Measurements from ENCODE around the gene ANKRD34A. TPM values are rescaled to one million over a fixed set of nuclear protein-coding genes. Genes with fewer than 3 reads are reported as not detected.

Gene ANKRD34A
- total and polyA plus RNA-seq, 2 of the 8 experiments (the other 6 are each of a cell fraction or from before 2014, with no cell fraction given): 0.15 to 0.20 TPM

- Histone ChIP-seq H3K4me1 (replicated peaks in 1 of 4; ENCODE audit: control insufficient read depth in 3 of 4, insufficient read depth in 4 of 4, low read length in 3 of 4) (peaks cover 0 to 6% (median 2%) of the 10 kb centered on the region in 4 experiments; a peak in 6 of 7 replicates), H3K9me3 (ENCODE audit: insufficient read depth in 2 of 2, low read depth in 1 of 2, low read length in 1 of 2) (no peaks in the 10 kb centered on the region), H4K8ac (ENCODE audit: extremely low read depth, insufficient read depth, low read length) (no peak overlapping the region), H3K27ac (ENCODE audit: low read depth, low read length) (no peak overlapping the region), H3K36me3 (ENCODE audit: control insufficient read depth in 2 of 4, insufficient read depth in 4 of 4, low read length in 3 of 4) (peaks cover 0 to 2% (median 0%) of the 10 kb centered on the region in 4 experiments; a peak in 2 of 8 replicates), H3K23me2 (ENCODE audit: low read depth, low read length) (peaks cover 16% of the 10 kb centered on the region), H3K4ac (replicated peaks; ENCODE audit: insufficient read length, low read depth, low read length) (no peak overlapping the region), H3K4me3 (ENCODE audit: extremely low read depth in 1 of 4, insufficient read depth in 2 of 4, low read depth in 3 of 4, low read length in 4 of 4) (no peak overlapping the region), H3K9ac (replicated peaks in 1 of 4; ENCODE audit: extremely low read depth in 1 of 4, low read depth in 3 of 4, low read length in 3 of 4) (no peak overlapping the region), H3K14ac (ENCODE audit: insufficient read length) (no peak overlapping the region), H2BK120ac (replicated peaks; ENCODE audit: low read depth, low read length) (no peak overlapping the region), H2BK5ac (ENCODE audit: low read depth, low read length) (no peak overlapping the region), H3K4me2 (ENCODE audit: insufficient read depth in 1 of 2, low read depth in 2 of 2, low read length in 2 of 2) (no peak overlapping the region; a peak in 1 of 4 replicates), H2BK12ac (ENCODE audit: low read depth, low read length) (no peak overlapping the region), H3K79me1 (ENCODE audit: low read depth, low read length) (no peaks in the 10 kb centered on the region), H4K91ac (replicated peaks; ENCODE audit: insufficient read length, low read length) (no peak overlapping the region), H2AK5ac (ENCODE audit: low read depth, low read length) (no peak overlapping the region), H3K56ac (replicated peaks; ENCODE audit: insufficient read length, low read depth, low read length) (no peak overlapping the region), H3K79me2 (ENCODE audit: control insufficient read depth in 1 of 2, insufficient read depth in 2 of 2, low read length in 2 of 2) (no peaks in the 10 kb centered on the region), H3K18ac (ENCODE audit: extremely low read depth, low read length) (no peak overlapping the region), H2BK15ac (ENCODE audit: low read length) (no peak overlapping the region), H3K27me3 (replicated peaks in 1 of 4; ENCODE audit: control insufficient read depth in 3 of 4, extremely low read depth in 1 of 4, insufficient read depth in 3 of 4, low read length in 3 of 4) (no peaks in the 10 kb centered on the region), H3K23ac (ENCODE audit: insufficient read length) (no peak overlapping the region), H2AFZ (ENCODE audit: low read length) (no peak overlapping the region), H4K5ac (ENCODE audit: insufficient read length, low read depth, low read length) (no peak overlapping the region), H2BK20ac (ENCODE audit: low read length) (no peak overlapping the region), H4K20me1 (replicated peaks in 1 of 2; ENCODE audit: control insufficient read depth in 1 of 2, insufficient read depth in 2 of 2, low read length in 2 of 2) (no peaks in the 10 kb centered on the region)
- DNase-seq (ENCODE audit: low read depth in 1 of 2, low spot score in 2 of 2) (no peak), FAIRE-seq (no peak)
- ChIA-PET CTCF (ENCODE audit: partially characterized antibody) (interaction anchor here (0.7 to 15.9 kb wide), 4 partner anchors 9 to 92 kb away, joined by 3 to 146 read pairs (median 4); partner anchors contain the start of gene RBM8A), POLR2A (ENCODE audit: partially characterized antibody) (interaction anchor here (1.1 to 1.5 kb wide), 4 partner anchors 10 to 25 kb away, joined by 3 to 4 read pairs (median 3); partner anchors contain the start of gene RBM8A)
- WGBS, 2 experiments (ENCODE audit: extremely low coverage in 1 of 2, insufficient coverage in 1 of 2, insufficient read length in 1 of 2, insufficient replicate concordance in 2 of 2, low coverage in 1 of 2, low lambda C conversion rate in 2 of 2, missing lambda C conversion rate in 1 of 2): 86% methylated on average over 5 of the region's 5 CpGs; no CpG with 5 or more reads in 1 of the 2 experiments
- TF ChIP-seq SUZ12 (IDR thresholded peaks at IDR 0.05; ENCODE audit: low read length) (no peak), NRF1 (IDR thresholded peaks at IDR 0.05; ENCODE audit: low read depth, low read length) (no peak), SP1 (IDR thresholded peaks at IDR 0.05; ENCODE audit: low read depth, low read length) (no peak), MAFK (IDR thresholded peaks at IDR 0.05; ENCODE audit: low read depth, low read length) (no peak), SAP30 (IDR thresholded peaks at IDR 0.05; ENCODE audit: insufficient read depth, insufficient replicate concordance, low read length) (no peak), KDM5A (IDR thresholded peaks at IDR 0.05; ENCODE audit: low read length) (no peak)
Observed at GRCh38 chr1:145916745-145917144, 47.6 kb downstream of the ANKRD34A start.

Measured in H1 (cell line).